Measurements from ENCODE around the gene SULT1A2.
A peak's percentile ranks its signal among the peaks of the same experiment; 100 is the strongest.
"Not testable (repeated sequence)": the region's sequence is repeated elsewhere in the genome, so short reads cannot be mapped to it uniquely, and the experiment has no call there.

Gene SULT1A2

DNA sequence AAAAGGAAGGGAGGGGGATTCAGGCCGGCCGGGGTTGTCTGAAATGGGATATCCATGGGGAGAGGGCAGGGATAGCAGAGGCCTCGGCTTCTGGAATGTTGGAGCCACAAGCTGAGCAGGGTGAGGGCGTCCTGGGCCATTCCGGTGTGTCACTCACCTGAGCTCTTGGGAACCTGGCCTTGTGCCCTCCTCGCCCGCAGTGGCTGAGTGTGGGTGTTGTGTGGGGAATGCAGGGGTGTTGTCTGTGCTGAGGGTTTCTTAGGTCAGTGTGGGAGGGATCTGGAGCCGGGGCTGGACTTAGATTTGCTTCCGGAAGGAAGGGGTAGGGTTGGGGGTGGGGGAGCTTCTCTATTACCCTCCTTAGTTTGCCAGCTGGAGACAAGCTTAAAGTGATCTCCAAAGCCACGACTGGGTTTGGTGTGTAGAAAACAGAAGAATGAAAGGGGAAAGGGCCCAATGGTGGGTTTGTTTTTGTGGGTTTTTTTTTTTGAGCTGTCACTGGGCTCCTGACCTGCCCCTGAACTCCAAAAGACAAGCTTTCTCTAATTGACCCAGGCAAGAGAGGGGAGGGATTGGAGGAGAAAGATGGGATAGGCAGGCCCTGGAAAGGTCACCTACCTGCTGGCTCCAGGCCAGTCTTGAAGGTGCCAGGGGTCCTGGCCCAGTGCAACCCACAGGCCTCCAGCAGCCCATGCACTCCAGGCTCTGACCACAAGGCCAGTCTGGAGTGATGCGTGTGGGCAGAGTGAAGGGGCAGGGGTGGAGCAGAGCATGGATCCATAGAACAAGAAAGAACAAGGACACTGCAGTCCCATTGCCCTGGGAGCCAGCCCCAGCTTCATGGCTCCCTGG lies at the start of gene SULT1A2:
TSS of gene SULT1A2 (minus strand) at position 211 of the 852 bp plus-strand sequence. CDS start 1,120 bp downstream, outside the sequence.
- Histone ChIP-seq H3K4me3 (no peak within 1 kb of the TSS), H3K27ac (no peak within 1 kb of the TSS)

DNA sequence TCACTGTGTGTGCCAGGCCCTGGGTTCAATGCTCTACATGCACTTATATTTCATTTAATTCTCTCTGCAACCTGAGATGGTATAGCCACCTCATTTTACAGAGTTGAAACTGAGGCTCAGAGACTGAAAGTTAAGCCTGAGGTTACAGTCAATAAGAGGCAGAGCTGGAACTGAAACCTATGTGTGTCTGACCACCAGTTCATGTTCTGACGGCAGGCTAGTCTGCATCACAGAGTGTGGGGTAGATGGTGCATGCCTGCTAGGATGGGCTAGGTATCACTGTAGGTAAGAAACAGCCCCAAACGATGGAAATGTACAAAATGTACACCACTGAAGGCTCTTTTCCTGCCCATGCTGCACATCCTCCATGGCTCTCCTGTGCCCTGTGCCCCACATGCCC lies 43.1 kb upstream of the SULT1A2 start:
- H3K27ac ChIP-seq, H3K4me3 ChIP-seq: not testable (repeated sequence)

GRCh38 chr16:28638359-28638758 lies 41.5 kb upstream of the SULT1A2 start:
- H3K27ac ChIP-seq, H3K4me3 ChIP-seq: not testable (repeated sequence)

GRCh38 chr16:28637765-28638164 lies 40.9 kb upstream of the SULT1A2 start, which contains the start of gene NPIPB8:
NPIPB8 (plus strand) TSS chr16:28638065; CDS start chr16:28638361, 296 bp downstream.
- not testable (repeated sequence) for H3K4me3 ChIP-seq, H3K27ac ChIP-seq

DNA sequence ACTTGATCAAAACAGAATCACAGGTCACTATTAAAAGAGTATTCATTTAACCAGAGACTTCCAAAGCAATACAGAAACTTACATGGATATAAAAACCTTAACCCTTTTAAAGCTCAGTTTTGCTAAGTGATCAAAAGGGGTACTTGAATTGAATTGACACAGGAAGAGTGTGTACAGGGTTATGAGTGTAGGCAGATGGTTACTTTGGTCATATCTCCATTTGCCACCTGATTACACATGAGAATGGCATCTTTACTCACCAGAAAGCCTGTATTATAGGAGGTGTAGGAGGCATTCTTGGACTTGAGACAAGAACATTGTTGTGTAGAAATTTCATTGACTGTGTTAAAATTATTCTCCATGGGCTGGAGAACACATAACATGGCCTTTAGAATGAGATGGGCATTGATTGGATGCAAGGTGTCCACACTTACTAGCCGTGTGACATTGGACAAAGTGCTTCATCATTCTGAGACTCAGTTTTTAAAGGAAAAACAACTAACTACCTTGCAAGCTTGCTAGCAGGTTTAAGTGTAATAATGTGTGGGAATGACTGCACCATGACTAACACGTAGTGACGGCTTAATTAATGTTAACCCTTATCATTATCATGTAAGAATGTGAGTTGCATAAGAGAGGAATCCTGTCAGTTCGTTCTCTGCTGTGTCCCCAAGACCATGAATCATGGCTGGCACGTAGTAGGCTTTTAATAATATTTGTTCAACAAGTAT lies 39.4 kb upstream of the SULT1A2 start:
- H3K4me3 ChIP-seq, result not testable (repeated sequence)
- H3K27ac ChIP-seq, result peak overlapping the region in 2 of 21 experiments; percentile 22 to 50

GRCh38 chr16:28630905-28631304 lies 34.1 kb upstream of the SULT1A2 start:
- not testable (repeated sequence) for H3K4me3 ChIP-seq

DNA sequence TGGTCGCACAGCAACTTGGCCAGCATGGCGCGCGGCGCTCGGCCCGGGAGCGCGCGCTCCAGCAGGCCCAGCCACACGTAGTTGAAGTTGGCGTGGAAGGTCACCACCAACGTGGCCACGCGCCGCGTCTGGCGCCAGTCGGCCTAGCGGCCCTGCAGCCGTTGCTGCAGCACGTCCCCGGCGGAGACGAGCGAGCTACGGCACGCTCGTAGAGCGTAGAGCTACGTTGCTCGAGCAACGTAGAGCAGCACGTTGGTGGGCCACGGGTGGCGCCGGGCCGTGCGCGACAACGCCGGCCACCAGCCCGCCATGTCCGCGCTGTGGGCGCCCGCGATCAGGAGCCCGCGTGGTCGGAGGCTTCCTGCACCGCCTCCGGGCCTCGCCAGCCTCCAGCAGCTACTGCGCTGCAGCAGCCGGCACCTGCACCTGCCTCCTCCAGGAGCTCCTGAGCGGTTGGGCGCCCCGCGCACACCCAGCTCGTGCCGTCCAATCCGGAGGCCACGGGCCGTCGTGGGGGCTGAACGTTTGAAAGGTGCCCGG lies 26.4 kb upstream of the SULT1A2 start:
- Histone ChIP-seq H3K27ac (peak overlapping the region in 6 of 21 experiments; percentile 0 to 62 (median 36)), H3K4me3 (peak overlapping the region; percentile 21 to 56 (median 42))

More at GRCh38 chr16:28630905-28631304, 34.1 kb upstream of the SULT1A2 start:
- not testable (repeated sequence) for H3K27ac ChIP-seq

- H3K27ac ChIP-seq, result peak overlapping the region in 6 of 21 experiments; percentile 0 to 62 (median 36)
- H3K4me3 ChIP-seq, result peak overlapping the region; percentile 21 to 56 (median 42)
Measured at GRCh38 chr16:28622532-28623171, 25.8 kb upstream of the SULT1A2 start.

- no peak overlapping the region for H3K27ac ChIP-seq
- H3K4me3 ChIP-seq, result no peak overlapping the region
Measured at GRCh38 chr16:28621481-28622155, 24.8 kb upstream of the SULT1A2 start.

GRCh38 chr16:28620316-28620715 lies 23.5 kb upstream of the SULT1A2 start:
- not testable (repeated sequence) for H3K4me3 ChIP-seq, H3K27ac ChIP-seq

GRCh38 chr16:28617874-28618273 lies 21.0 kb upstream of the SULT1A2 start:
- no peak overlapping the region for H3K4me3 ChIP-seq
- H3K27ac ChIP-seq, result no peak overlapping the region

DNA sequence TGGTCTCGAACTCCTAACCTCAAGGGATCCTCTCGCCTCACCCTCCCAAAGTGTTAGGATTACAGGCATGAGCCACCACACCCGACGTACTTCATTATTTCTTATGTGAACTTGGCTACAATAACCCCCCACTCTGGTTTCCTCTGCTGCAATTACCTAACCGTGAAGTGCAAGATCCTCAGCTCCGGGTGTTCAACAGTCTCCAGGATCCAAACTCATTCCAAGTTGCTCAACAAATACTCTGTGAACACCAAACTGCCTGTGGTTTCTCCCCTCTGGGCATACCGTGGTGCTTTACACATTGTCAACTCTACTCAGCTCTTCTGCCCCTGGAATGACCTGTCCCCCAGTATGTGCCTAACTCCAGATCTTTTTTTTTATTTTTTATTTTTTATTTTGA lies 19.8 kb upstream of the SULT1A2 start:
- H3K27ac ChIP-seq, result no peak overlapping the region
- no peak overlapping the region for H3K4me3 ChIP-seq

GRCh38 chr16:28616224-28616577 lies 19.4 kb upstream of the SULT1A2 start:
- H3K4me3 ChIP-seq, H3K27ac ChIP-seq: not testable (repeated sequence)

DNA sequence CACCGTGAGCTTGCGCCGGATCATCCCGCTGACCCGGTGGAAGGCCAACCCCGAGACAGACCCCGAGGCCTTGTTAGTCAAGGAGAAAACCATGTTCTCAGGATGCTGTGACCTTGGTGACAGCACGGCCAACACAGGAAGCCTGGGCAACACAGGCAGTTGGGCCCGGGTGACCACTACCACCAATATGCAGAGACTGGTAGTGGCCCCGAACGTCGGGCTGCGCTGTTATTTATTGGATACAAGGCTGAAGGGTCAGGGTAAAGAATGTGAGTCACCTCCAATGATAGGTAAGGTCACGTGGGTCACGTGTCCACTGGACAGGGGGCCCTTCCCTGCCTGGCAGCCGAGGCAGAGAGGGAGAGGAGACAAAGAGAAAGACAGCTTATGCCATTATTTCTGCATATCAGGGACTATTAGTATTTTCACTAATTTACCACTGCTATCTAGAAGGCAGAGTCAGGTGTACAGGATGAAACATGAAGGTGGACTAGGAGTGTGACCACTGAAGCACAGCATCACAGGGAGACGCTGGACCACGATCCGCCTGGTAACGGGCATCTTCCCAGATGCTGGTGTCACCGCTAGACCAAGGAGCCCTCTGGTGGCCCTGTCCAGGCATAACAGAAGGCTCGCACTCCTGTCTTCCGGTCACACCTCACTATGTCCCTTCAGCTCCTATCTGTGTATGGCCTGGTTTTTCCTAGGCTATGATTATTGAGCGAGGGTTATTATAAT lies 18.8 kb upstream of the SULT1A2 start:
- H3K4me3 ChIP-seq, H3K27ac ChIP-seq: not testable (repeated sequence)

- H3K4me3 ChIP-seq, H3K27ac ChIP-seq: not testable (repeated sequence)
Measured at GRCh38 chr16:28614561-28614960, 17.7 kb upstream of the SULT1A2 start.

- H3K27ac ChIP-seq, H3K4me3 ChIP-seq: not testable (repeated sequence)
Measured at GRCh38 chr16:28613912-28614311, 17.1 kb upstream of the SULT1A2 start.

DNA sequence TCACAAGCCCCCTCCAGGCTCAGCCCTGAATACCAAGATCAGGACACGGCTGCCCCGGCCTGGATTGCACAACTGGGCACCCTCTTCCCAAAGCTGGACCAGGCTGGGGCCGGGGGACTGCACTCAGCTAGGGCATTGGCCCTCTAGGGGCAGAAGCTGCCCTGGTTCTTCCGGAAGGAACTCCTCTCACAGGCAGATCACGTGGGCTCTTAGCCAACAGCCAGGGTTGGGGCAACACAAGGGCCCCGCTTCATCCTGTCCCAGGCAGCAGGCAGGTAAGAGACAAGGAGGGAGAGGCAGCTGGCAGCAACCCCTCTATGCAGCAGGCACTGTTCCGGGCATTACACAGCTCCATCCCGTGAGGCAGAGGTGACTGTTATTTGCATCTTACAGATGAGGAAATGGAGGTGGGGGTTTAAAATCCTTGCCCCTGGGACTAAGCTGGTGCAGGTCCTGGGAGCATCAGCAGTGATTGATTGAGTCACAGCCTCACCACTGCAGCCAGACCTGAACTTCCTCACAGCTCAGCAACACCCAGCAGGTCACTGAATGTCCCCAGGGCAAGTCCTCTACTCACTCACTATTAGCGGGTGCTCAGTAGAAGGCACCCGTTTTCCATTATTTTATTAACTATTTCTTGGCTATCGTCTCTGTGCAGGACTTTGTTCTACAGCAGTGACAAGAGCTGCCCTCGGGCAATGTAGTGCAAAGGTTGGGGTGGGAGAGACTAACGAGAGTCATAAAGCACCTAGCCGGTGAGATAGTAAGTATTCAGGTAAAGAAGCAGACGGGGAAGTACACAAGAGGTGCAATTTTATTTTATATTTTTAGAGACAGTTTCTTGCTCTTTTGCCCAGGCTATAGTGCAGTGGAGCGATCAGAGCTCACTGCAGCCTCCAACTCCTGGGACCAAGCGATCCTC lies 15.8 kb upstream of the SULT1A2 start:
- not testable (repeated sequence) for H3K4me3 ChIP-seq, H3K27ac ChIP-seq

Data from skin epidermis (tissue), 12 donors.